Neuronal stem cell (in vitro differentiated cells): ENCODE data around the gene HPS6.
"Not testable (repeated sequence)": the region's sequence is repeated elsewhere in the genome, so short reads cannot be mapped to it uniquely, and the experiment has no call there.

Experiments used
- DNase-seq: peaks from one replicate; pipeline ENCODE4 v3.0.0-alpha.2; 2013; ENCODE audit warnings: low spot score
- H2AFZ ChIP-seq: one replicate; pipeline ENCODE4 v1.6.1; 2013; ENCODE audit warnings: mild to moderate bottlenecking, low read length, inconsistent platforms
- H2AK5ac ChIP-seq: 2 replicates; pipeline ENCODE4 v1.6.1; 2013; ENCODE audit warnings: low read depth, mild to moderate bottlenecking, inconsistent platforms, low read length, moderate library complexity, mixed read lengths
- H2BK120ac ChIP-seq: 2 replicates; pipeline ENCODE4 v1.6.1; 2013; ENCODE audit warnings: low read depth, mild to moderate bottlenecking, inconsistent platforms, low read length, moderate library complexity, mixed read lengths
- H2BK12ac ChIP-seq: one replicate; pipeline ENCODE4 v1.6.1; 2013; ENCODE audit warnings: low read length, inconsistent platforms
- H2BK15ac ChIP-seq: 2 replicates; pipeline ENCODE4 v1.6.1; 2013; ENCODE audit warnings: mild to moderate bottlenecking, low read length, inconsistent platforms, mixed read lengths
- H2BK5ac ChIP-seq: one replicate; pipeline ENCODE4 v1.6.1; 2013; ENCODE audit warnings: inconsistent platforms, mild to moderate bottlenecking, low read length, moderate library complexity
- H3K14ac ChIP-seq: one replicate; pipeline ENCODE4 v1.6.1; 2013; ENCODE audit warnings: low read length, inconsistent platforms
- H3K18ac ChIP-seq: 2 replicates; pipeline ENCODE4 v1.6.1; 2013; ENCODE audit warnings: low read length, inconsistent platforms
- H3K23ac ChIP-seq: 2 replicates; pipeline ENCODE4 v1.6.1; 2013; ENCODE audit warnings: low read depth, mild to moderate bottlenecking, mixed read lengths, low read length, inconsistent platforms; ENCODE audit not compliant: poor library complexity
- H3K27ac ChIP-seq: replicated peaks from 3 replicates; pipeline ENCODE4 v1.5.1; 2013; ENCODE audit warnings: low read length, inconsistent platforms
- H3K27me3 ChIP-seq, 3 experiments: 2 replicates each; pipeline ENCODE4 v1.6.1; 2013; ENCODE audit warnings: low read length in 3 of 3, mild to moderate bottlenecking in 2 of 3, inconsistent platforms in 1 of 3, low read depth in 1 of 3, mixed read lengths in 1 of 3, moderate library complexity in 1 of 3; ENCODE audit not compliant: control insufficient read depth in 3 of 3, insufficient read depth in 3 of 3
- H3K36me3 ChIP-seq, 2 donors: replicated peaks in 1 of 2; 2 replicates each; pipeline ENCODE4 v1.6.1; 2013; ENCODE audit warnings: low read length in 2 of 2; ENCODE audit not compliant: control insufficient read depth in 2 of 2, insufficient read depth in 2 of 2
- H3K4ac ChIP-seq: 2 replicates; pipeline ENCODE4 v1.6.1; 2013; ENCODE audit warnings: inconsistent platforms, mild to moderate bottlenecking, low read length, moderate library complexity
- H3K4me1 ChIP-seq, 2 donors: 1 replicate in 1 of 2; 2 replicates in 1 of 2; pipeline ENCODE4 v1.6.1; 2013; ENCODE audit warnings: low read length in 2 of 2, low read depth in 1 of 2; ENCODE audit not compliant: control insufficient read depth in 2 of 2, insufficient read depth in 1 of 2
- H3K4me2 ChIP-seq: one replicate; pipeline ENCODE4 v1.6.1; 2013; ENCODE audit warnings: mild to moderate bottlenecking, low read length, inconsistent platforms; ENCODE audit not compliant: insufficient read depth, poor library complexity, severe bottlenecking
- H3K4me3 ChIP-seq, 2 donors: 2 replicates each; pipeline ENCODE4 v1.5.1; 2013; ENCODE audit warnings: low read length in 2 of 2, mild to moderate bottlenecking in 2 of 2, inconsistent platforms in 1 of 2, moderate library complexity in 1 of 2
- H3K79me1 ChIP-seq: one replicate; pipeline ENCODE4 v1.6.1; 2013; ENCODE audit warnings: low read depth, mild to moderate bottlenecking, inconsistent platforms, low read length, moderate library complexity
- H3K9ac ChIP-seq: one replicate; pipeline ENCODE4 v1.6.1; 2013; ENCODE audit warnings: mild to moderate bottlenecking, low read depth, low read length, inconsistent platforms; ENCODE audit not compliant: poor library complexity
- H3K9me3 ChIP-seq, 2 donors: replicated peaks in 1 of 2; 2 replicates each; pipeline versions ENCODE3 to v1.6.1; 2013; ENCODE audit warnings: low read length in 2 of 2, mild to moderate bottlenecking in 2 of 2, inconsistent platforms in 1 of 2, low read depth in 1 of 2, mixed read lengths in 1 of 2, moderate library complexity in 1 of 2; ENCODE audit not compliant: control insufficient read depth in 2 of 2, insufficient read depth in 1 of 2
- H4K8ac ChIP-seq: one replicate; pipeline ENCODE4 v1.6.1; 2013; ENCODE audit warnings: low read depth, mild to moderate bottlenecking, inconsistent platforms, low read length, moderate library complexity
- H4K91ac ChIP-seq: one replicate; pipeline ENCODE4 v1.6.1; 2013; ENCODE audit warnings: low read length, low read depth, mild to moderate bottlenecking, inconsistent platforms; ENCODE audit not compliant: poor library complexity
- WGBS, 2 donors: extraction: QIAGEN DNeasy Blood & Tissue Kit; methylation state at CpG; one replicate each; pipeline ENCODE4 v1.1.7; 2013; ENCODE audit warnings: missing lambda C conversion rate in 2 of 2, mixed read lengths in 1 of 2; ENCODE audit not compliant: insufficient read length in 2 of 2, insufficient replicate concordance in 1 of 2; ENCODE audit errors: extremely low coverage in 2 of 2; 5-methylcytosine and 5-hydroxymethylcytosine counted together

Gene HPS6

DNA sequence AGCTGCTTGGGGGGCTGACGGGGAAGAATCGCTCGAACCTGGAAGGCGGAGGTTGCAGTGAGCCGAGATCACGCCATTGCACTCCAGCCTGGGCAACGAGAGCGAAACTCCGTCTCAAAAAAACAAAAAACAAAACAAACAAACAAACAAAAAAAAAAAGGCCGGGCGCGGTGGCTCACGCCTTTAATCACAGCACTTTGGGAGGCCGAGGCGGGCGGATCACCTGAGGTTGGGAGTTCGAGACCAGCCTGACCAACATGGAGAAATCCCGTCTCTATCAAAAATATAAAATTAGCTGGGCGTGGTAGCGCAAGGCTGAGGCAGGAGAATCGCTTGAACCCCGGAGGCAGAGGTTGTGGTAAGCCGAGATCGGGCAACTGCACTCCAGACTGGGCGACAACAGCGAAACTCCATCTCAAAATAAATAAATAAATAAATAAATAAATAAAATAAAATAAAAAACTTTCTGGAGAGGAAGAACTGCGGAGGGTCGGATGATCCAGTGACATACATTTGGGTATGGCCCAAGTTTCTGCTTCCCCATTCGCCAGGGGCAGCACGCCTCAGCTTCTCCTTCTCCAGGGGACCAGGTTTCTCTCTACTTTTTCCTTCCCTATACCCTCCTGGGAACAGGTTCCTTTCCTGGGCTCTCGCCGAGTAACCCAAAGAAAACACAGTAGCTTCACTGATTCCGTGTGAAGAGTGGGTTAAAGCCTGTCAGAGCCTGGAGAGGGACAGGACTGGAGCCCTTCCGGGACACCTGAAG, 10.1 kb upstream of the HPS6 start:
- H3K27me3 ChIP-seq = not testable (repeated sequence)
- no CpG with 5 or more reads among the region's 34 CpGs for WGBS, 2 donors

DNA sequence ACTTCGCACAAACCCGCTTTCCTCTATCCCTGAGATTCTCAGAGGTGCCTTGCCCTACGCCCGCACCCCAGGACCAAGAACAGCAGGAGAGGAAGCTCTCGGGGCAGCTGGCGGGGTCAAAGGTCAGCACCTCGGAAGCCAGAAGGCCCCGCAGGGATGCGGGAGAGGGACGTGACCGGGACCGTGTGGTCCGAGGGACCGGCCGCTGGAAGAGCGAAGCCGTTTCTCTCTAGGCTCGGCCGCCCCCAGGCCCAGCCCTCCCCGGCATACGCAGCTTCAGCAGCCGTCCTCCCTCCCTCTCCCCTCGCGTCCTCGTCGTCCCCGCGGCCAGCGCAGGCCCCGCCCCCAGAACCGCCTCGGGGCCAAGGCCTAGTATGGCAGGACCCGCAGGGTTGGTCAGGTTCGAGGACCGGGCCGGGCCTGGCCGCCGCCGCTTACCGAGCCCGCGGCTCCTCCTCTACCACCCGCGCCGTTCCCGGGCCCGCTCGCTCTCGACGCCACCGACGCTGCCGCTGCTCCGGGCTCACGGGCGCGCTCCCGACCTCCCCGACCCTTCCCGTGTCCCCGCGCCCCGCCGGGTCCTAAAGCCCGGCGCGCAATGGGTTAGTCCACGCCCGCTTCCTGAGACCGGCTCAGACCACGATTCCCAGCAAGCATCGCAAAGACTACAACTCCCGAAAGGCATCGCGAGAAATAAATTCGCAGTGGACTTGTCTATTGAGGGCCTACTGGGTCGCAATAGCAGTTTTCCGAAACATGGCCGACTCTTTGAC, 9.3 kb upstream of the HPS6 start, which contains the start of gene ARMH3:
Gene ARMH3, minus strand, starts transcription at position 527 of the 773 bp plus-strand sequence. CDS start 16,059 bp downstream, outside the sequence.
- Histone ChIP-seq H3K36me3 (no peaks in the 10 kb centered on the region), H3K79me1 (peaks cover 7% of the 10 kb centered on the region), H2BK5ac (peak within 1 kb of the TSS; percentile 79), H2BK12ac (no peak within 1 kb of the TSS), H2BK120ac (peak within 1 kb of the TSS; percentile 34), H3K9me3 (no peaks in the 10 kb centered on the region), H3K4me2 (peak within 1 kb of the TSS; percentile 71), H4K8ac (no peak within 1 kb of the TSS), H3K18ac (peak within 1 kb of the TSS; percentile 91), H4K91ac (no peak within 1 kb of the TSS), H3K4ac (no peak within 1 kb of the TSS), H3K23ac (peak within 1 kb of the TSS; percentile 76), H2BK15ac (peak within 1 kb of the TSS; percentile 80), H3K4me3 (peak within 1 kb of the TSS; percentile 84 to 89), H3K27ac (peak within 1 kb of the TSS; percentile 70), H3K27me3 (no peaks in the 10 kb centered on the region), H3K9ac (peak within 1 kb of the TSS; percentile 92), H2AFZ (peak within 1 kb of the TSS; percentile 74), H3K14ac (peak within 1 kb of the TSS; percentile 97), H3K4me1 (peaks cover 0 to 5% of the 10 kb centered on the region in 2 donors), H2AK5ac (peak within 1 kb of the TSS; percentile 24)
- peak; percentile 93 for DNase-seq
- WGBS, 2 donors = no CpG with 5 or more reads among the region's 79 CpGs

More for the DNA sequence above, 10.1 kb upstream of the HPS6 start:
- not testable (repeated sequence) for H3K9ac ChIP-seq, DNase-seq, H3K9me3 ChIP-seq, H3K4me1 ChIP-seq, H3K14ac ChIP-seq, H3K4ac ChIP-seq, H3K79me1 ChIP-seq, H4K91ac ChIP-seq, H2AK5ac ChIP-seq, H2BK120ac ChIP-seq, H4K8ac ChIP-seq, H3K23ac ChIP-seq, H3K36me3 ChIP-seq, H3K27ac ChIP-seq, H2BK12ac ChIP-seq
- peak overlapping the region; percentile 71 for H3K4me2 ChIP-seq
- H3K18ac ChIP-seq = peak overlapping the region; percentile 91
- peak overlapping the region; percentile 80 for H2BK15ac ChIP-seq
- peak overlapping the region; percentile 84 to 89 for H3K4me3 ChIP-seq
- H2AFZ ChIP-seq = peak overlapping the region; percentile 74
- peak overlapping the region; percentile 79 for H2BK5ac ChIP-seq

GRCh38 chr10:102059987-102060386, 5.2 kb upstream of the HPS6 start:
- Histone ChIP-seq H3K79me1 (peaks cover 6% of the 10 kb centered on the region), H2BK5ac (no peak overlapping the region), H3K4me2 (no peak overlapping the region), H4K91ac (no peak overlapping the region), H3K23ac (no peak overlapping the region), H3K36me3 (no peaks in the 10 kb centered on the region), H3K4me3 (no peak overlapping the region), H3K9ac (no peak overlapping the region), H2BK15ac (no peak overlapping the region), H2AFZ (no peak overlapping the region), H2BK12ac (no peak overlapping the region), H3K4me1 (peaks cover 0 to 5% of the 10 kb centered on the region in 2 donors), H2AK5ac (no peak overlapping the region), H3K9me3 (no peaks in the 10 kb centered on the region), H3K14ac (no peak overlapping the region), H3K4ac (no peak overlapping the region), H3K18ac (no peak overlapping the region), H2BK120ac (no peak overlapping the region), H4K8ac (no peak overlapping the region), H3K27me3 (peaks cover 0 to 12% (median 0%) of the 10 kb centered on the region in 3 experiments), H3K27ac (no peak overlapping the region)
- DNase-seq = no peak

- H3K18ac ChIP-seq = no peak overlapping the region
- H2BK15ac ChIP-seq = no peak overlapping the region
- no peak overlapping the region for H4K91ac ChIP-seq
- WGBS, 2 donors = no CpG with 5 or more reads among the region's 2 CpGs
- H3K36me3 ChIP-seq = peaks cover 5 to 29% of the 10 kb centered on the region in 2 donors
- no peak for DNase-seq
- H3K14ac ChIP-seq = no peak overlapping the region
- H3K4ac ChIP-seq = no peak overlapping the region
- H2BK5ac ChIP-seq = no peak overlapping the region
- H3K23ac ChIP-seq = no peak overlapping the region
- no peaks in the 10 kb centered on the region for H3K9me3 ChIP-seq
- H2AK5ac ChIP-seq = no peak overlapping the region
- no peak overlapping the region for H4K8ac ChIP-seq
- peaks cover 0 to 12% (median 0%) of the 10 kb centered on the region in 3 experiments for H3K27me3 ChIP-seq
- H2AFZ ChIP-seq = peak overlapping the region; percentile 94
- peaks cover 3% of the 10 kb centered on the region for H3K79me1 ChIP-seq
- H2BK12ac ChIP-seq = no peak overlapping the region
- no peak overlapping the region for H3K9ac ChIP-seq
- peak overlapping the region; percentile 82 for H3K4me2 ChIP-seq
- no peak overlapping the region for H2BK120ac ChIP-seq
- H3K27ac ChIP-seq = no peak overlapping the region
- H3K4me3 ChIP-seq = peak overlapping the region in 1 of 2 donors; percentile 87
- H3K4me1 ChIP-seq = peaks cover 5 to 8% of the 10 kb centered on the region in 2 donors
These were observed 664 bp upstream of the HPS6 start for GRCh38 chr10:102064503-102064867.
